Pancreas (tissue), 10 donors: ENCODE data around the gene TESPA1. TPM values are rescaled to one million over a fixed set of nuclear protein-coding genes. Genes with fewer than 3 reads are reported as not detected.

Experiments
- ATAC-seq, 4 donors: fragments of 200-7000 bp; cut with Tn5 transposase; one replicate each; pipeline versions ENCODE4 v1.8.0 to v1.9.1; 2020; ENCODE audit warnings: mild to moderate bottlenecking in 4 of 4, moderate library complexity in 4 of 4
- DNase-seq, 6 donors: peaks; one replicate each; pipeline ENCODE4 v3.0.0-alpha.2; 2020
- FAIRE-seq: peaks from 2 replicates; lab custom pipeline; 2012; peaks lifted over from hg19 to GRCh38; lab: Jason Lieb, UNC
- H3K27ac ChIP-seq, 4 donors: fragments of 200-600 bp; sonication (generic); 1 replicate in 3 of 4; 2 replicates in 1 of 4; pipeline versions ENCODE4 v1.5.0 to v1.8.0; 2020
- H3K27me3 ChIP-seq, 4 donors: fragments of 200-600 bp; one replicate each; pipeline ENCODE4 v1.8.0; 2021
- H3K36me3 ChIP-seq, 3 donors: fragments of 200-600 bp; sonication (generic) in 1 of 3; one replicate each; pipeline versions ENCODE4 v1.5.0 to v1.8.0; 2020 to 2021
- H3K4me1 ChIP-seq, 3 donors: fragments of 200-600 bp; one replicate each; pipeline ENCODE4 v1.8.0; 2021
- H3K4me3 ChIP-seq, 4 donors: fragments of 200-600 bp; sonication (generic) in 2 of 4; one replicate each; pipeline versions ENCODE4 v1.5.0 to v1.8.0; 2020 to 2021
- H3K9me3 ChIP-seq, 4 donors: fragments of 200-600 bp; one replicate each; pipeline ENCODE4 v1.8.0; 2021
- CTCF ChIP-seq, 4 donors: fragments of 200-600 bp; sonication (generic) in 3 of 4; IDR thresholded peaks; one replicate each; pipeline versions ENCODE4 v1.5.0 to v1.8.0; 2021; ENCODE audit warnings: antibody characterized with exemption in 4 of 4
- WGBS, 2 donors: extraction: QIAGEN DNeasy Blood & Tissue Kit; methylation state at CpG; one replicate each; pipeline ENCODE4 v1.1.7; 2013; 5-methylcytosine and 5-hydroxymethylcytosine counted together
- intact Hi-C, 3 donors: fragments of 100-400 bp; cut with DNase I; formaldehyde crosslinking; loops; one replicate each; pipeline versions ENCODE4 v1.11.1 to v1.14.2; 2022
- polyA plus RNA-seq, 2 donors: library from polyadenylated mRNA; stranded (reverse); fragments of 200-250 nt; gene quantifications; one replicate each; pipeline ENCODE4 v1.2.3, GENCODE V29; 2013
- total RNA-seq, 6 donors: library from RNA; stranded (reverse); fragmentation: NEBNext Ultra II Directional in 4 of 6; extraction: Animal tissue kit (Norgen Biotek cat#: 25700) in 4 of 6; gene quantifications; one replicate each; pipeline versions ENCODE4 v1.2.1 to v1.2.4, GENCODE V29; 2021 to 2023
- donor health status: healthy with polysubstance abuse.
- donor health status: DM: no; HTN: no; CAD: no; lungs with moderate emphysema.
- donor health status: DM: no; HTN: no; CAD: no.
- donor health status: control.
- donor health status: control.
- donor health status: Bipolar disorder and iron deficiency.
- donor health status: DM: yes; HTN: yes; CAD: no.
- donor health status: DM: no; HTN: no; CAD: no.
- donor health status: DM: no; HTN: no; CAD: no.
- donor health status: DM: yes; HTN: yes; CAD: no.

Gene TESPA1
- total and polyA plus RNA-seq, 8 donors = 0.08 to 0.60 (median 0.25) TPM

GRCh38 chr12:54932691-54933090, 51.9 kb downstream of the TESPA1 start:
- WGBS, 2 donors = 44 to 49% methylated on average over 2 of the region's 2 CpGs
- TF ChIP-seq CTCF (IDR thresholded peaks at IDR 0.05) = no peak

GRCh38 chr12:54932038-54932437, 52.5 kb downstream of the TESPA1 start:
- Histone ChIP-seq H3K4me1 (no peaks in the 10 kb centered on the region), H3K27ac (no peak overlapping the region), H3K36me3 (no peaks in the 10 kb centered on the region), H3K4me3 (no peak overlapping the region), H3K27me3 (no peaks in the 10 kb centered on the region), H3K9me3 (no peaks in the 10 kb centered on the region)
- 84 to 91% methylated on average over 4 of the region's 4 CpGs for WGBS, 2 donors
- no peak for FAIRE-seq
- intact Hi-C loops = no loop called here
- no peak for ATAC-seq
- no peak for DNase-seq
- no peak for TF ChIP-seq CTCF (IDR thresholded peaks at IDR 0.05)

More at GRCh38 chr12:54932691-54933090, 51.9 kb downstream of the TESPA1 start:
- H3K36me3 ChIP-seq = no peaks in the 10 kb centered on the region
- FAIRE-seq (no peak), ATAC-seq (no peak), DNase-seq (no peak)
- intact Hi-C loops = no loop called here
- H3K4me3 ChIP-seq = no peak overlapping the region
- H3K9me3 ChIP-seq = no peaks in the 10 kb centered on the region
- H3K27ac ChIP-seq = no peak overlapping the region
- no peaks in the 10 kb centered on the region for H3K27me3 ChIP-seq
- no peaks in the 10 kb centered on the region for H3K4me1 ChIP-seq

- Histone ChIP-seq H3K27ac (no peak overlapping the region), H3K9me3 (no peaks in the 10 kb centered on the region), H3K4me1 (no peaks in the 10 kb centered on the region), H3K36me3 (no peaks in the 10 kb centered on the region), H3K4me3 (no peak overlapping the region), H3K27me3 (no peaks in the 10 kb centered on the region)
- ATAC-seq (no peak), FAIRE-seq (no peak), DNase-seq (no peak)
- WGBS, 2 donors = 65 to 67% methylated on average over 3 of the region's 3 CpGs
- TF ChIP-seq CTCF (IDR thresholded peaks at IDR 0.05) = no peak
- intact Hi-C loops = no loop called here
These were observed 54.6 kb downstream of the TESPA1 start for GRCh38 chr12:54929998-54930397.

GRCh38 chr12:54926246-54926645, 58.3 kb downstream of the TESPA1 start:
- no peak for TF ChIP-seq CTCF (IDR thresholded peaks at IDR 0.05)
- no peak for ATAC-seq
- no peaks in the 10 kb centered on the region for H3K27me3 ChIP-seq
- no peaks in the 10 kb centered on the region for H3K9me3 ChIP-seq
- H3K27ac ChIP-seq = no peak overlapping the region
- DNase-seq = no peak
- WGBS, 2 donors = 81% methylated on average over 1 of the region's 1 CpG
- no peaks in the 10 kb centered on the region for H3K36me3 ChIP-seq
- no peak for FAIRE-seq
- H3K4me3 ChIP-seq = no peak overlapping the region
- H3K4me1 ChIP-seq = no peaks in the 10 kb centered on the region
- intact Hi-C loops = no loop called here

- intact Hi-C loops = no loop called here
- TF ChIP-seq CTCF (IDR thresholded peaks at IDR 0.05) = no peak
- H3K27me3 ChIP-seq = no peaks in the 10 kb centered on the region
- DNase-seq (no peak), FAIRE-seq (no peak), ATAC-seq (no peak)
- H3K36me3 ChIP-seq = no peaks in the 10 kb centered on the region
- H3K4me3 ChIP-seq = no peak overlapping the region
- WGBS, 2 donors = 27 to 30% methylated on average over 8 of the region's 8 CpGs
- H3K9me3 ChIP-seq = no peaks in the 10 kb centered on the region
- H3K27ac ChIP-seq = no peak overlapping the region
- H3K4me1 ChIP-seq = no peaks in the 10 kb centered on the region
These were observed 59.4 kb downstream of the TESPA1 start for GRCh38 chr12:54924972-54925707.
